AG10803 (cell line): ENCODE measurements around the gene INAFM2.

Experiments used
- DNase-seq: peaks from one replicate; pipeline ENCODE4 v3.0.0; 2010; ENCODE audit warnings: low read depth
- H3K4me3 ChIP-seq: 2 replicates; pipeline ENCODE4 v1.5.1; 2011; ENCODE audit warnings: mild to moderate bottlenecking, low read length, control low read depth
- CTCF ChIP-seq: conservative IDR thresholded peaks from 2 replicates; pipeline ENCODE4 v1.5.1; 2011; ENCODE audit warnings: mild to moderate bottlenecking, low read length, control low read depth, inconsistent platforms

The INAFM2 gene

GRCh38 chr15:40287505-40287904, 36.0 kb upstream of the INAFM2 start:
- TF ChIP-seq CTCF: no peak
- no peak for DNase-seq
- H3K4me3 ChIP-seq: no peak overlapping the region

DNA sequence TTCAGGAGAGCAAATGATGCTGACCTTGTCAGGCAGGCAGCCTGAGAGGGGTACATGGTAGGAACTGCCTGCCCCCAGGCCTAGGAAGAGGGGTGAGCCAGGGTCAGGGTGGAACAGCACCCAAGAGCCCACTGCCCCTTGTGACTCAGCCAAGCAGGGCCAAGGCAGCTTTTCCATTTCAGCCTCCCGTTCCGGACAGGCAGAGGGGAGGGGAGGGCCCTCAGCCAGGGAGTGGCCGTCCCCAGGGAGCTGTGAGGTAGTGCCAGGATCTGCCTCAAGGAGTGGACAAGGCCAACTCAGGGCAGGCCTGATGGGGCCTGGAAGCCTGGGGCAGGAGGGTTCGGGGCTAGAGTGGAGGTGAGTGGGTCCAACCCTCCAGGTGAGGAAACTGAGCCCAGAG, 35.5 kb upstream of the INAFM2 start:
- DNase-seq: no peak
- no peak for TF ChIP-seq CTCF
- H3K4me3 ChIP-seq: no peak overlapping the region

DNA sequence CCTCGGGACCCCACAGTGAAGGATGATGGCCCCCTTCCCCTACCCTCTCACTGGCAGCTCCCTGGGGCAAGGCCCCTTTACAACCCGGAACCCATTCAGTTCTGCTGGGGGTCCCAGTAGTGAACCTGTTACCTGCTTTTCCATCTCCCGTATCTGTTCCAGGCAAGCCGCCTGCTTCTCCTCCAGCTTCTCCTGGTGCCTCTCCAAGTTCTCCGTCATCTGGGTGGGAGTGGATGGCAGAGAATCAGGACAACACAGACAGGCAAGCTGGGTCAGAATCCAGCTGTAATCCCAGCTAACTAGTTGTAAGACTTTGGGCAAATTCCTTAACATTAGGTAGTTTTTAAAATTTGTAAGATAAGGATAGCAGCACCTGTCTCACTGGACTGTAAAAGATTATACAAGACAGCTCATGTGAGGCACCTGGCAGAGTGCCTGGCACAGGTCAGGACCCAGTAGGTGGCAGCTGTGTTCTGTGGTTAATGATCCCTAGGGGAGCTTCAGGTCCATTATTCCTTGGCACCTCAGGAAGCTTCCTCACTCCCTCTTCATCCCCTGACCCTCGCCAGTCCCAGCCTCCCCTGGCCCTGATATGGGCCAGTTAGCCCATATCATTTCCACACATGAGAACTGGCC, 34.2 kb upstream of the INAFM2 start:
- no peak for DNase-seq
- no peak overlapping the region for H3K4me3 ChIP-seq
- TF ChIP-seq CTCF: no peak

- DNase-seq: no peak
- no peak overlapping the region for H3K4me3 ChIP-seq
- TF ChIP-seq CTCF: no peak
These were observed 33.0 kb upstream of the INAFM2 start for GRCh38 chr15:40290545-40290917.

GRCh38 chr15:40290918-40291574, 32.4 kb upstream of the INAFM2 start:
- peak overlapping the region; percentile 38 for H3K4me3 ChIP-seq
- peak; percentile 48 for DNase-seq

GRCh38 chr15:40292246-40292645, 31.2 kb upstream of the INAFM2 start:
- no peak for TF ChIP-seq CTCF
- no peak overlapping the region for H3K4me3 ChIP-seq
- no peak for DNase-seq

More at GRCh38 chr15:40290918-40291574, 32.4 kb upstream of the INAFM2 start:
- no peak for TF ChIP-seq CTCF

- TF ChIP-seq CTCF: no peak
- H3K4me3 ChIP-seq: no peak overlapping the region
- DNase-seq: no peak
These were observed 30.5 kb upstream of the INAFM2 start for GRCh38 chr15:40293006-40293405.
